HG03039 (cell line): ENCODE measurements around the gene POLR2E.
"Not testable (repeated sequence)": the region's sequence is repeated elsewhere in the genome, so short reads cannot be mapped to it uniquely, and the experiment has no call there.

Experiments used
- ATAC-seq: cut with Tn5 transposase; IDR thresholded peaks from one replicate; pipeline ENCODE4 v1.9.1; 2021; ENCODE audit warnings: mild to moderate bottlenecking, moderate library complexity; ENCODE audit not compliant: unreplicated experiment

POLR2E gene

DNA sequence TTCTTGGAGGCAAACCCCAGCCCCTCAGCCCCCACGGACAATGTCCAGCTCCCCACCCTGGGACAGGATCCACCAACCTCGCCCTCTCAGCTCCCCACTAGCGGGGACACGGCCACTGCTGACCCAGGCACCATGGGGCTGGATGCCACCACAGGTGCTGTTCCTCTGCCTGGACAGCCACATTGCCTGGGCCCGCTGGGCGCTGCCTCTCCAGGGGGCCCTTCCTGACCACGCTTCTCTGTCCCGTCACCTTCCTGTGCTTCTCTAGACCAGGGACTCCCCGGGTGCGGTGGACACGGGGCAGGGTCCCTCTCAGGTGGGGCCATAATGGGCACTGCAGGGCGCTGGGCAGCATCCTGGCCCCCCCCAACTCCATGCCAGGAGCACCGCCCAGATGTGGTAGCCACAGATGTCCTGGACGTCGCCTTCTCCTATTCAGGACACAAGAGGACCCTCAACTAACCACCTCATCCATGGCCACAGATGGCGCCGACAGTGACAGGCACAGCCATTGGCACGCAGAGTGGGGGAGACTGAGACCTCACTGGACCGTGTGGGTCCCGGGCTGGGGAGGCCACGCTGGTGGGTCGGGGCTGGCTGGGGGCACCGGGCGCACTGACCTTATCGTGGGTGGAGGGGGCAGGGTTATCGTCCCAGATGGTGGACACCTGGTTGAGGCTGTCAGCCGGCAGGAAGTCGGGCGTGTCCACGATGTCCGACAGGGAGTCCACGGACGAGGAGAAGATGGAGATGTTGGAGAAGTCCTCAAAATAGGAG lies 32.0 kb upstream of the POLR2E start:
- no peak for ATAC-seq

DNA sequence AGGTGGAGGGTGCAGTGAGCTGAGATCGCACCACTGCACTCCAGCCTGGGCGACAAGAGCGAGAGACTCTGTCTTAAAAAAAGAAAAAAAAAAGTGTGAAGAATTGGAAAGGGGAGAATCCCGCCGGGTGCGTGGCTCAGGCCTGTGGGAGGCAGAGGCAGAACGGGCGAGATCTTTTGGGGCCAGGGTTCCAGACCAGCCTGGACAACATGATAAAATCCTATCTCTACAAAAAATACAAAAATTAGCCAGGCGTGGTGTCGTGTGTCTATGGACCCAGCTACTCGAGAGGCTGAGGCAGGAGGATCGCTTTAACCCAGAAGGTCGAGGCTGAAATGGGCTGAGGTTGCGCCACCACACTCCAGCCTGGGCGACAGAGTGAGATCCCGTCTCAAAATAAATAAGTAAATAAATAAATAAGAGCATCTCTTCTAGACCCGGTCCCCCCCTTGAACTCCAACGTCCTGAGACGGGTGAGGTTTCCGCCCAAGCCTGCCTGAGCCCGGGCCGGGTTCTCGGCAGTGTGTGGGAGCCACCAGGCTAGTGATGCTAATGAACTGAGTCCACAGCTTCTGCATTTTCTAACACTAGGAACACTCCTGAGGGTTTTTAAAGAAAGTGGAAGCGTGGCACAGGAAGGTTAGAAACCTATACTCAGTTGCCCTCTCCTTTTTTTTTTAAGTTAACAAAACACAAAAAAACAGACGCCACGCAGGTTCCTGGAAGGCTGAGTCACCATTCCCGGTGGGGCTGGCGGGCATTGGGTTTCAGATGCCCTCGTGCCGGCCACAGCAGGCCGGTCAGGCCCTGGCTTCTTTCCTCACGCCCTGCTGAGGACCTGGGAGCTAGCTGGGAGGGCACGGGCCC lies 30.7 kb upstream of the POLR2E start:
- ATAC-seq = no peak

DNA sequence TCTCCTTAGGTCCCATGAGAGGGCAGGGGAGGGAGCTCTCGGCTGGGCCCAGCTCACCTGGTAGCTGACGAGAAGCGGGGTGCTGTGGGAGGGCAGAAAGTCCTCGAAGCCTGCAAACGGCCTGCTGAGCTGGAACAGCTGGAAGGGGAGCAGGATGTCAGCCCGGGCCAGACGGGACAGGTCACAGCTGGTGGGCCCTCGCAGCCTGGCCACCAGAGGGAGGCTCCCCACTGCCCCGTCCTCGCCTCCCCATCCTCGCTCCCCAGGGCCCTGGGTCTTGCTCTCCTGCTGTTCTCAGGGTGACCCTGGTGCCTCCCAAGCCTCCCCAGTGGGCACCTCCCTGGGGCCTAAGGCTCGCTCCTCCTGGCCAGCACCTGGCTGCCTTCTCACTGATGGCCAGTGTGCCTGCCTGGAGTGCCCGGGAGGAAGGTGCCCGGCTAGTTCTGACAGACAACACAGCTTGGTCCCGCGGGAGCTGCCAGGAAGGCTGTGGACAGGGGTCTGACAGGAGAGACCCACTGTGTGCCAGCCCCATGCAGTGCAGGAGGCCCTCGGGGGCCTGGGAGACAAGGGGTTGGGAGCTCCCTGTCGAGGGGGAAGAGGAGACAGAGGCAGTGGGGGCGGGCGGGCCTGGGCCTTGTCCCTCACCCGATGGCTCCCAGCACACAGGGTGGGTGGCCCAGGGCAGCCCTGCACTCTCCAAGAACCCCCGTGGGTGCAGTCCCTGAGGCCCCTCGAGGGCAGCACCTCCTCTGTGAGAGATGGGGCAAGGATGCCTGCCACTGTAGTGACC lies 28.9 kb upstream of the POLR2E start:
- ATAC-seq = no peak

DNA sequence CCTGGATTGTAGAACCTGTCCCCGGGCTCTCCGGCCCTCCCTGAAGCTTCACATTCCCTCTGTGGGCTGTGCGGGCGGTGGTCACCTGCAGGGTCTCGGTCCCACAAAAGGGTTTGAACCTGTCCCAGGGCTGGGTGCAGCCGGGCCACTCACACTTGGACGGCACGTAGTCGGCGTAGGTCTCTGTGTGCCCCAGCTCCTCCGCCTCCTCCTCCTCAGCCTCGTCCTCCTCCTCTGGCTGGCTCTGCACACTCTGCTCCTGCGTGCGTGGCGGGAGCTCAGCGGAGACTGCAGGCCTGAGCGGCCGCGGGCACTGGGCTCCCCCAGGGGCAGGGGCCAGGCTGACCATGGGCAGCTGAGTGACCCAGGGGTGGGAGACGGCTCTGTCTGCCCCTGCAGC lies 28.2 kb upstream of the POLR2E start:
- no peak for ATAC-seq

DNA sequence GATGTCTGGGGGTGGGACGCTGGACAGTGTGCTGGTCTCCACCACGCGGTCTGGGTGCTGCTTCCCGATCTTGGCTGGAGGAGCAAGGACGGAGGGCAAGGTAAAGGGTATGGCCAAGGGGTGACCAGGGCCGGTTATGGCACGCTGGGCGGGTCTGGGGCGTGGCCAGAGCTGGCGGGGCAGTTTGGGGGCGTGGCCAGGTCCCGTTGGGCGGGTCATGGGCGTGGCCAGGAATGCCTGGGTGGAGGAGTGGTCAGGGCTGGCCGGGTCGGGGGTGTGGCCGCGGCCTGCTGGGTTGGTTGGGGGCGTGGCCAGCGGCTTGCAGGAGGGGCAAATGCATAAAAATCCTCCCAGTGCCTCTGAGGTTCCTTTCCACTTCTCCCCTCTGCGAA lies 27.8 kb upstream of the POLR2E start:
- ATAC-seq = no peak

DNA sequence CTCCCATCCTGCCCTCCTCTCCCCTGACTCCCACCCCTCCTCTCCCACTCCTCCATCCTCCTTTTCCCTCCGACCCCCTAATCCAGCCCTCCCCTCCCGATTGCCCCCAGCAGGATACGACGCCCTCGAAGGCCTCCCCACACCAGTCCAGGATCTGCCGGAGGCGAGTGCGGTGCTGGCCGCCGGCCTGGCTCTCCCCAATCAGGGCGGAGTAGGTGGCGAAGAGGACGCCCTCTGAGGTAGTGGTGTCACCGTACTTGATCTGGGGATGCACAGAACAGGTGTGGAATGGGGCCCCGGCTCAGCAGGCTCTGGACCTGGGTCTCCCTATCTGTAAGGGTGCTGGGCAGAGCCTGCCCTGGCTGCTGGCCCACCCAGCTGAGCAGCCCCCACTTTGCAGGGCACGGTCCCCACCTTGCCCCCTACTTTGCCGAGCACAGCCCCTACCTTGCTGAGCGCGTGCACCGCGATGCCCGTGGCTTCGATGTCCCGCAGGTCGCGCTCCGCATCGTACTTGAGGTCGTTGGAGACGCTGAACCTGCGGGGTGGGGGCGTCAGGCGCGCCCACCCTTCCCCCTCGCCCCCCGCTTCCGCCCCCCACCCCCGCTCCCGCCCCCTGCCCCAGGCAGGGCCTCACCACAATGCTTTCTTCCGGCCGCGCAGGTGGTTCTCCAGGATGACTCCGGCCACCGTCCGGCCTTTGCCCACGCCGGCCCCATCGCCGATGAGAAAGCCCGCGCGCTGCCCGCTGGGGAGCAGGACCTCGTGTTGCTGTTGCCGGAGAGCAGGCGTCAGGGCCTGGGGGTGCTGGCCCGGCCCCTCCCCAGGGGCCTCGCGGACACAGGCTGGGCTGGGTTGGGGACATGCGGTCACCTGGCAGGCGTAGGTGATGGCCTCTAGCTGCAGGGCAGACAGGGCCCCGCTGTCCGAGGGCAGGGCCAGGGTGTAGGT lies 27.1 kb upstream of the POLR2E start:
- ATAC-seq = no peak

DNA sequence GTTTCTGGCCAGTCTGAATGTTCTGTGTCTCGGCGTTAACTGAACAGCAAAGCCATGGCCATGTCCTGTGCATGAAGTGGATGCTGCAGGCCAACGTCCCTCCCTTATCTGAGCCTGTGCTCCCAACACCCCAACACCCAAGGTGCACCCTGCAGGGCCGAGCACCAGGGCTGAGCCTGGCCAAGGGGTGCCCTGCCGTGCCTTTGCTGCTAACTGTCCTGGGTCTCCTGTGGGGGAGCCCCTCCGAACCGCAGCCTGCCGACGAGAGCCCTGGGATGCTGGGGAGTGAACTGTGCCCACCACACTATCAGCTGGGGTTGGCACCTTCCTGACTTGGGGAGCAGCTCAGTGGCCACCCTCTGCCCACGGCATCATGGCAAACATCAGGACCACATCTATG lies 26.2 kb upstream of the POLR2E start:
- ATAC-seq = no peak

DNA sequence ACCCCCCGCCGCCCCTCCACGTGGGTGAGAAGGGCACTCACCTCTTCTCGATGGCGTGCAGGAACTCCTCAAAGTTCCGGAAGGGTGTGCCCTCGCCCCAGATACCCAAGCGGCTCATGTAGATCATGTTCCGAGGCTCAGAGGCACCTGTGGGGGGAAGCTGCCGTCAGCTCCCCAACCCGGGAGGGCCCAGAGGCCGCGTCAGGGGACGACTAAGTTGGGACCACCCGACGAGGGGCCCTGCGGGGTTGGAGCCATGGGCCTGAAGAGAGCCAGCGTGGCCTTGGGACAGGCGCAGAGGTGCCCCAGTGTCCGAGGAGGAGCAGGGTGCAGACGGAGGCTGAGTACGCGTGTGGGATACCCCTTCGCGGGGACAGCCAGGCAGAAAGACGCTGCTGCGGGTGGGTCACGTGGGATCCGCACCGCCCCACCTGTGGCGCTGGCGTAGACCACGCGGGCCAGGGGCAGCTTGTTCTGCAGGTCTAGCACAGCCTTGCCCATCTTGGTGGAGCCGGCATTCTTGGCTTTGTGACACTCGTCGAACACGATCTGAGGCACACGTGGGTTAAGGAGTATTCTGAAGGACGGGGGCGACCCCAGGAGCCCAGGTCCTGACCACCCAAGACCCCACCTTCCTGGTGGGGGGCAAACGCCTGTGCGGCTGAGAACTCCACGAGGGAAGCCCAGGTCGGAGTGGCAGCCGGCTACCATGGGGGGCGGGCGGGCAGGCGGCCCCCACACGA lies 24.5 kb upstream of the POLR2E start:
- ATAC-seq = no peak

DNA sequence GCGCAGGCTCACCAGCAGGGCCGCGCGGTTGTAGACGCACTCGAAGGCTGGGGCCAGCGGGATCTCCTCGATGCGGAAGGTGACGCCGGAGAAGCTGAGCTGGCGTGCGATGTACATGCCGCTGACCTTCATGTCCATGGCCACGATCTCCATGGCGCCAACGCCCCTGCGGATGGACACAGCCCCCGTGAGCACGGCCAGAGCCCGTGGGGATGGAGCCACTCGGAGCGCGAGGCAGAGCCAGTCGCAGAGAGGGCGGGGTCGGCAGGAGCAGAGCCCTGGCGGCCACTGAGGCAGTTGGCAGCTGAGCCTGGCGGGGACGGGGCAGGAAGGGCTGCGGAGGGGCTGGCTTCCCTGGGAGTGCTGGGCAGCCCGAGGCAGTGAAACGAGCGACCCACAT lies 23.8 kb upstream of the POLR2E start:
- ATAC-seq = no peak

DNA sequence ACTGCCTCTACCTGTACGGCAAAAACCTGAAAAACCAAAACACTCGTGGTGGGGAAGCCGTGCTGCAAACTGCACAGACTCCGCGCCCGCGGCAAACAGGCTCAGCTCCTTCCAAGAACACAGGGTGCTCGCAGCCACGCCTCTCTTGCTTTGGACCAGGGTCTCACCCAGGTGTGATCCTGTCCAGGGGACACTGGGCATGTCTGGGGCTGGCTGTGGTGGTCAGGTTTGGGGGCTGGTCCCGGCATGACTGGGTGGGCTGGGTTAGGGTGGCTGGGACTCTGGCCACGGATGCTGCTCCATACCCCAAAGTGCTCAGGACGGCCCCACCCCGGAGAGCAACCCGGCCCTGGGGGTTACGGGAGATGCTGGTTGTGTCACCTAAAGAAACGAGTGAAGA lies 22.5 kb upstream of the POLR2E start:
- ATAC-seq = no peak

DNA sequence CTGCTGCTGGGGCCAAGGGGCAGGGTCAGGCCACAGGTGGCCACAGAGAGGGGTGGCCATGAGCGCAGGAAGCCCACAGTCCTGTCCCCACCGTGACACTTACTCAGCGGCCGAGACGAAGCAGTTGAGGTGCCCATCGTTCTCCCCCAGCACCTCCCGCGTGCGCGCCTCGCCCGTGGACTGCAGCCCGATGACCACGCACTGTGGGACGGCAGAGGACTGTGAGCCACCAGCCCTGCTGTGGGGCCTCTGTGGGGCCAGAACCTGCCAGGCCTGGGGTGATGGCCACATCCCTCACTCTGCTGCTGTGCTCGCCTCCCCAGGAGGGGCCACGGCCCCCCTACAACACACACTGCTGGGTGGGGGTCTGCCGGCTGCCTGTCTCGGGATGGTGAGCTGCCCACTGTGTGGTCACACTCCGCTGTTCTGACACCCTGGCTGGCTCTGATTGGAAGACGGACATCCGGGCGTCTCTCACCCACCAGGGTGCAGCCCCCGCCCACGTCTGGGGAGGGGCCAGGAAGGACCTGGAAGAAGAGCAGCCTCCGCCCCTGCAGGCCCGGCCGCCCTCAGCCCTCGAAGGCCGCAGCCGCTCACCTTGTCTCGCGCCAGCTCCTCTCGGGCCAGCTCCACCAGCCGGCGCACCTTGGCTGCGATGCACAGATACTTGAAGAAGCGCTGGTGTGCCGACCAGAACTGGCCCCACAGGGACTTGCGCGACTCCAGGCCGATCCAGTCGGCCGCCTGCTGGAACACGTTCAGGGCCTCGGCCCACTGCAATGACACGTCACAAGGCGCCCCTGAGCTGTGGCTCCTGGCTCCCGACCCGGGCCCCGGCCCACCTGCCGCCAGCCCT lies 21.8 kb upstream of the POLR2E start:
- no peak for ATAC-seq

DNA sequence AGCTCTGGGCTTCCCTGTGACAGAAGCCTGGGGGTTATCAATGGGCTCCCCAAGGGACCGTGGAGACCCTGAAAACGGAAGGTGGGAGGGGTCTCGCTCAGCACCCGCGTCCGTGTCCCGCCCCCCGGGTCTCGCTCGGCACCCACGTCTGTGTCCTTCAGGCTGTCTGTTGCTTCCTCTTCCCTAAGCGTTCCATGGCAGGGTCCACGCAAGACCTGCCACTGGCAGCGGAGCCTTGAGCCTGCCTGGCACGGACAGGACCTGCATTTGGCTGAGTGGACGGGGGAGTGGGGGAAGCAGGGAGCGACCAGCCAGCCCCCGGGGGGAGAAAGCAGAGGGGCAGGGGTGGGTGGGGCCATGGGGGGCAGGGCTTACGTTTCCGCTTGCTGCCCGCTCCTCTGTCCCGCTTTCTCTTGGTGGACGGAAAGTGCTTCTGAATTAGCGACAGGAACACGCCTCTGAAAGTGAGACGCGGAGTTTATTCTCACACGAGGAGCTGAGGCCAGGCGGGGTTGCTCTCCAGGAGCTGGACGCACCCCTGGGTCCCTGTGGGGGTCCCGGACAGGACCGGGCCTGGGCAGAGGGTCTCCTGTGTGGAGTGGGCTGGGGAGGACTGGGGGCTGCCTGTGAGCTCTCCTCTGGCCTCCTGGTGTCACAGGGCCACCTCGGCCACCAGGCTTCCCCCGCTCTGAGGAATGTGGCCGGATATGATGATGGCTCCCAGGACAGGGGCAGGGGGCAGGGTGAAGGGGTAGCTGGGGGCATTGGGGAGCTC lies 20.7 kb upstream of the POLR2E start:
- ATAC-seq = no peak

DNA sequence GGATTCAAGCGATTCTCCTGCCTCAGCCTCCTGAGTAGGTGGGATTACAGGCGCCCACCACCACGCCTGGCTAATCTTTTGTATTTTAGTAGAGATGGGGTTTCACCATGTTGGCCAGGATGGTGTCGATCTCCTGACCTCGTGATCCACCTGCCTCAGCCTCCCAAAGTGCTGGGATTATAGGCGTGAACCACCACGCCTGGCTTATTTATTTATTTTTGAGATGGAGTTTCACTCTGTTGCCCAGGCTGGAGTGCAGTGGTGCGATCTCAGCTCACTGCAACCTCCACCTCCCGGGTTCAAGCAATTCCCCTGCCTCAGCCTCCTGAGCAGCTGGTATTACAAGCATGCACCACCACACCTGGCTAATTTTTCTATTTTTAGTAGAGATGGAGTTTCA lies 19.6 kb upstream of the POLR2E start:
- ATAC-seq = not testable (repeated sequence)

DNA sequence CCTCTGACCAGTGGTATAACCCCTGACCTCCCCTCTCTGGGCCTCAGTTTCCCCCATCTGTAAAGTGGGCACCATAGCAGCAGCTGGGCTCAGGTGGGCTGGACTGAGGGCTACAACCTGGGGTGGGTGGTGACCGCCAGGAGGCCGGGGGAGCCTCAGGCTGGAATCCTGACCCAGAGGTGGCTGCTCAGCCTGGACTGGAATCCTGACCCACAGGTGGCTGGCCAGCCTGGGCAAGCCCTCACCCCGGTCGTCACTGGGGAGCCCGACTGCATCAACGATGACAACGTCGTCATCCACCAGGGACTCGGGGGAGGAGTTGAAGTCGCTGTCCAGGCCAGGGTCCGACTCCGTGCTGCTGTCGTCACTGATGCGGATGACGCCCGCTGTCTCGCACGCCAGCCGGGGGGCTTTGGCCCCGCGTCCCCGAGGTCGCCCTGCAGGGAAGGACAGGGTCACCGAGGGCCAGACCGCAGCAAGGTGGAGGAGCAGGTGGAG lies 18.9 kb upstream of the POLR2E start:
- ATAC-seq = no peak

DNA sequence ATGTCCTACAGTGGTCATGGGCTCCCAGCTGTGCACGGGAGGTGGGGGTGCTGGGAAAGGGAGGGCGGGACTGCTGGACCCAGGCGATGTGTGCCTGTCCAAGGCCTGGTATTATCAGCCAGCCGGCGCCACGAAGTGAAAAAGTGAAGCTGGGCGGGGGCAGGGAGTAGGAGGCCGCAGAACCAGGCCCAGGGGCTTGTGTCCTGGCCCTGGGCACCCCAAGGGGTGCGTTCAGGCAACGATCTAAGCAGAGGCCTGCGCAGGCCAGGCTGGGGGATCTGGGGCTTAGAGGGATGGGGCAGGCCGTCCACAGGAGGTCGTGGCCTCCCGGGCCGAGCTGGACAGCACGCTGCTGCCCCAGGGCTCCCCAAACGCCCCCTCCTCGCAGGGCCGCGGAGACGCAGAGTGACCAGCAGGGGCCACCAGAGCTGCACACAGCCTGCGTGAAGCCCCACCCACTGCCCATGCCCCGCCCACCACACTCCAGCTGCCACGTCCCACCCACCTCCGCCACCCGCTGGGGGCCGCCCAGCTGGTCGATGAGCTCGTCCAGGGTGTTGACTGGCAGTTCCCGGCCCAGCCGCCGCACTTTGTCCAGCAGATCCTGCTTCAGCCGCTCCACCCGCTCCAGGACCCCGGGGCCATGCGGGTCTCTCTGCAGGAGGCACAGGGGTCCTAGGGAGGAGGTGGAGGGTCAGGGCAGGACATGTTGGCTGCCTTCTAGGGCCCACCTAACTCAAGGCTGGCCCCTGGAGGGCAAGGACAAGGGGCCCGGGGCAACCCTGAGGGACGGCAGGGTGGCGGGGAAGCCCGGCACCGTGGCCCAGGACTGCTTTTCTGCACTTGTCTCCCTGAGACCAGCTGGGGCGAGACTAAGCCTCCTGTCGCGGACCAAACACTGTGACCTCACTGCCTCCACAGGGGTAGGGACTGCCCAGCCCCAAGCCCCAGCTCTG lies 18.1 kb upstream of the POLR2E start:
- ATAC-seq = no peak

DNA sequence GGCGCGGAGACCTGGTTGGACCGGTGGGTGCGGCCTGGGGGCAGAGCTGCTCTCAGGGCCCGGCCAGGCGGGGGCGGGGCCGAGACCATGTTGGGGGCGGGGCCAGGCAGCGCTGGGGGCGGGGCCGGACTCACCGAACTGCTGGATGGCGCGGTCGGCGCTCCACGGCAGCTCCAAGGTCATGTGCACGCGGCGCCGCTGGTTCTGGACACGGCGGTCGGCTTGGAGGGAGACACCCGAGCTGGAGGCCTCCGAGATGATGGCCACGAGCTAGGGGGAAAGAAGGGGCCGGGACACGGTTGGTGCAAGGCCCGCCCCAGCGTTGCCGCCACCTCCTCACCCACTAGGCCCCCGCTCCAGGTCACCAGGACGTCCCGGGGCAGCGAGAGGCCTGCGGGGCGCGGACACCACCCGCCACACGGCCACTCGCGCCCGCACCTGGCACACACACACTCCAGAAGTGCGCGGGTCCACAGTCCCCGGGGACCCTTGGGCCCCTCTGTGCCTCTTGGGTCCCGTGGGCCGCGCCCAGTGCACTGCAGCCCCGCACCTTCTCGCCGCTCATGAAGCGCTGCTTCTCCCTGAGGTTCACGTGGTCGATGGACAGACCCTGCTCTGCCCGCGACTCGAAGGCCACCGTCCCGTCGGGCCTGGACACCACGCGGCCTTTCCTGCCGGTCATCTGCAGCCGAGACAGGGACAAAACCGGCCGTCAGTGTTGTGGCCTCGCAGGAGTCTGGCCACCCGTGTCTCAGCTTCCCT lies 17.3 kb upstream of the POLR2E start:
- ATAC-seq = no peak
